Endodermal cell (in vitro differentiated cells): Measurements from ENCODE around the gene MOB3B. TPM values are rescaled to one million over a fixed set of nuclear protein-coding genes. Genes with fewer than 3 reads are reported as not detected.

ENCODE experiments used
- DNase-seq: peaks from one replicate; pipeline ENCODE4 v3.0.0-alpha.2; 2017
- H3K27ac ChIP-seq: 2 replicates; pipeline ENCODE4 v1.5.1; 2013; ENCODE audit warnings: mild to moderate bottlenecking, low read depth, low read length, moderate library complexity
- H3K27me3 ChIP-seq: 2 replicates; pipeline ENCODE4 v1.6.1; 2013; ENCODE audit warnings: mild to moderate bottlenecking, low read length, moderate library complexity; ENCODE audit not compliant: insufficient read depth, control insufficient read depth, poor library complexity, severe bottlenecking
- H3K36me3 ChIP-seq: 2 replicates; pipeline ENCODE4 v1.7.0; 2013; ENCODE audit warnings: mild to moderate bottlenecking, low read length, moderate library complexity; ENCODE audit not compliant: control insufficient read depth, insufficient read depth
- H3K4me1 ChIP-seq: one replicate; pipeline ENCODE4 v1.7.0; 2013; ENCODE audit warnings: low read length; ENCODE audit not compliant: control insufficient read depth, insufficient read depth
- H3K4me3 ChIP-seq: 2 replicates; pipeline ENCODE4 v1.5.1; 2013; ENCODE audit warnings: mild to moderate bottlenecking, low read length, moderate library complexity
- H3K9ac ChIP-seq: 2 replicates; pipeline ENCODE4 v1.6.1; 2013; ENCODE audit warnings: mild to moderate bottlenecking, low read length, moderate library complexity; ENCODE audit not compliant: poor library complexity, severe bottlenecking; ENCODE audit errors: extremely low read depth
- H3K9me3 ChIP-seq: 2 replicates; pipeline ENCODE4 v1.6.1; 2013; ENCODE audit warnings: mild to moderate bottlenecking, low read length, moderate library complexity; ENCODE audit not compliant: control insufficient read depth
- H3K27ac Mint-ChIP-seq: 2 replicates; pipeline ENCODE4 v1.8.0; 2020; ENCODE audit warnings: mixed read lengths
- H3K27me3 Mint-ChIP-seq: 2 replicates; pipeline ENCODE4 v1.8.0; 2021; ENCODE audit warnings: mild to moderate bottlenecking, mixed read lengths; ENCODE audit not compliant: insufficient read depth
- H3K36me3 Mint-ChIP-seq: 2 replicates; pipeline ENCODE4 v1.8.0; 2020; ENCODE audit warnings: low read depth, mixed read lengths
- H3K4me1 Mint-ChIP-seq: 2 replicates; pipeline ENCODE4 v1.8.0; 2020; ENCODE audit warnings: mixed read lengths
- H3K4me3 Mint-ChIP-seq: 2 replicates; pipeline ENCODE4 v1.8.0; 2020; ENCODE audit warnings: mild to moderate bottlenecking, moderate library complexity, mixed read lengths
- H3K9me3 Mint-ChIP-seq: 2 replicates; pipeline ENCODE4 v1.8.0; 2020; ENCODE audit warnings: mild to moderate bottlenecking, mixed read lengths
- WGBS, 2 experiments: methylation state at CpG; one replicate each; pipeline versions ENCODE4 v1.1.5 to v1.1.7; 2013; ENCODE audit warnings: missing lambda C conversion rate in 2 of 2, mixed read lengths in 1 of 2; ENCODE audit not compliant: insufficient coverage in 1 of 2, insufficient read length in 1 of 2; 5-methylcytosine and 5-hydroxymethylcytosine counted together
- total RNA-seq, 2 donors: library from RNA; stranded (reverse); fragmentation: NEBNext Ultra II Directional in 1 of 2; extraction: Animal tissue kit (Norgen Biotek cat#: 25700) in 1 of 2; gene quantifications; 2 replicates in 1 of 2; 3 replicates in 1 of 2; pipeline ENCODE4 v1.2.1, GENCODE V29; 2021
- TF ChIP-seq, protein P1 (sequence below): fragments of 200-600 bp; sonication (generic); conservative IDR thresholded peaks from 2 replicates; pipeline ENCODE4 v1.5.0; 2021; ENCODE audit warnings: antibody characterized with exemption, mild to moderate bottlenecking

MOB3B gene
- total RNA-seq, 2 donors from 2014 or later, result 5.6 to 6.2 TPM

GRCh38 chr9:27310582-27310981 is 219.0 kb downstream of the MOB3B start:
- Histone ChIP-seq H3K27me3 (no peaks in the 10 kb centered on the region), H3K36me3 (no peaks in the 10 kb centered on the region), H3K4me1 (peaks cover 4% of the 10 kb centered on the region), H3K9me3 (no peaks in the 10 kb centered on the region), H3K27ac (no peak overlapping the region), H3K9ac (no peak overlapping the region), H3K4me3 (no peak overlapping the region)
- WGBS, 2 experiments, result 57 to 64% methylated on average over 1 to 2 of the region's 2 CpGs
- TF ChIP-seq, protein P1, sequence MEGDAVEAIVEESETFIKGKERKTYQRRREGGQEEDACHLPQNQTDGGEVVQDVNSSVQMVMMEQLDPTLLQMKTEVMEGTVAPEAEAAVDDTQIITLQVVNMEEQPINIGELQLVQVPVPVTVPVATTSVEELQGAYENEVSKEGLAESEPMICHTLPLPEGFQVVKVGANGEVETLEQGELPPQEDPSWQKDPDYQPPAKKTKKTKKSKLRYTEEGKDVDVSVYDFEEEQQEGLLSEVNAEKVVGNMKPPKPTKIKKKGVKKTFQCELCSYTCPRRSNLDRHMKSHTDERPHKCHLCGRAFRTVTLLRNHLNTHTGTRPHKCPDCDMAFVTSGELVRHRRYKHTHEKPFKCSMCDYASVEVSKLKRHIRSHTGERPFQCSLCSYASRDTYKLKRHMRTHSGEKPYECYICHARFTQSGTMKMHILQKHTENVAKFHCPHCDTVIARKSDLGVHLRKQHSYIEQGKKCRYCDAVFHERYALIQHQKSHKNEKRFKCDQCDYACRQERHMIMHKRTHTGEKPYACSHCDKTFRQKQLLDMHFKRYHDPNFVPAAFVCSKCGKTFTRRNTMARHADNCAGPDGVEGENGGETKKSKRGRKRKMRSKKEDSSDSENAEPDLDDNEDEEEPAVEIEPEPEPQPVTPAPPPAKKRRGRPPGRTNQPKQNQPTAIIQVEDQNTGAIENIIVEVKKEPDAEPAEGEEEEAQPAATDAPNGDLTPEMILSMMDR, result no peak
- Mint-ChIP-seq H3K9me3 (no peaks in the 10 kb centered on the region), H3K27me3 (peaks cover 14% of the 10 kb centered on the region), H3K27ac (no peak overlapping the region), H3K4me1 (peaks cover 11% of the 10 kb centered on the region), H3K4me3 (no peak overlapping the region), H3K36me3 (no peaks in the 10 kb centered on the region)
- no peak for DNase-seq

DNA sequence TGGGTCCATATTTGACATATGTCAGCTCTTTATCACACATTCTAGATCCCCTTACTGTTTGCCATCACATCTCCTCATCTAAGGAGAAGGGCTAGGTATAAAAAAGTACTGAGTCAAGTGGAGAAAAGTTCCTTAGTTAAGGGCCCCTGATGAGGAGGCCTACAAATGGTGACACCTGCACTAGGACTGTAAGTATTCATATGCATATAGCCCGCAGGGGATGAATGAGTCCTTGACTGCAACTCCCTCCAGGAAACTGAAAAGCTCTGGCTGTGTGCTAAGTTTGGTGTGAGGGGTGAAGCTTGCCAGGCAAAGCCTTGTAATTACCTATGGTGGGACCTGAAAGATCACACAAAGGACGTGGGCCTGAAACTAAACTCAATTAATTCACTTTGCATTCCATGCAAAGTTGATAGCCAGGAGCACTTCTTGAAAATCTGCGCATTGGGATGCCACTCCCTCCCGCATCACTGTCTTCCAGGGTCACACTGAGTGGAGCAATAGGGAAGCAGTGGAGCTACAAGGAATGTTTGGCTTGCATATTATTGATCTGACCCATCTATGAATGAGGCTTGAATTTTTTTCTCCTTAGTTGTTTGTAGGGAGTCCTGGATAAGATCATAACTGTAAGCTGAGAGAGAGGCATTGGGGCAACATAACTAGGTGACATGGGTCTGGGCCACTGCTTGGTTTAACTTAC is 220.8 kb downstream of the MOB3B start:
- no peaks in the 10 kb centered on the region for H3K36me3 ChIP-seq
- WGBS, 2 experiments, result 50 to 68% methylated on average over 4 of the region's 4 CpGs
- Mint-ChIP-seq H3K27me3 (peaks cover 18% of the 10 kb centered on the region), H3K4me3 (no peak overlapping the region), H3K36me3 (no peaks in the 10 kb centered on the region), H3K9me3 (no peaks in the 10 kb centered on the region), H3K4me1 (peaks cover 11% of the 10 kb centered on the region), H3K27ac (no peak overlapping the region)
- no peaks in the 10 kb centered on the region for H3K9me3 ChIP-seq
- no peak overlapping the region for H3K9ac ChIP-seq
- no peaks in the 10 kb centered on the region for H3K27me3 ChIP-seq
- H3K27ac ChIP-seq, result no peak overlapping the region
- DNase-seq, result peak; percentile 53
- no peak overlapping the region for H3K4me3 ChIP-seq
- peaks cover 4% of the 10 kb centered on the region for H3K4me1 ChIP-seq
- TF ChIP-seq, protein P1, result no peak

- 100% methylated on average over 1 of the region's 1 CpG; no CpG with 5 or more reads in 1 of the 2 experiments for WGBS, 2 experiments
- H3K4me3 Mint-ChIP-seq, result no peak overlapping the region
- H3K36me3 Mint-ChIP-seq, result no peaks in the 10 kb centered on the region
- TF ChIP-seq, protein P1, result no peak
- Histone ChIP-seq H3K36me3 (no peaks in the 10 kb centered on the region), H3K9ac (no peak overlapping the region), H3K9me3 (no peaks in the 10 kb centered on the region), H3K4me1 (no peaks in the 10 kb centered on the region), H3K27me3 (no peaks in the 10 kb centered on the region), H3K27ac (no peak overlapping the region), H3K4me3 (no peak overlapping the region)
- no peak for DNase-seq
- H3K4me1 Mint-ChIP-seq, result peaks cover 4% of the 10 kb centered on the region
- H3K9me3 Mint-ChIP-seq, result peaks cover 3% of the 10 kb centered on the region
- peaks cover 15% of the 10 kb centered on the region for H3K27me3 Mint-ChIP-seq
- H3K27ac Mint-ChIP-seq, result no peak overlapping the region
Measured at GRCh38 chr9:27304521-27304920, 225.1 kb downstream of the MOB3B start.
